DOHH2 (cell line): ENCODE data around the gene PKD1L1.
A peak's percentile ranks its signal among the peaks of the same experiment; 100 is the strongest.

Experiments used
- H3F3A ChIP-seq: fragments of 200-600 bp; sonication (generic), shearing (Covaris generic); 2 replicates; pipeline ENCODE4 v1.6.0; 2016; ENCODE audit warnings: antibody characterized with exemption, mild to moderate bottlenecking; ENCODE audit not compliant: control insufficient read depth, insufficient read depth
- H3K27ac ChIP-seq: fragments of 200-600 bp; sonication (generic); 2 replicates; pipeline ENCODE4 v1.5.1; 2014; ENCODE audit warnings: low read depth, mild to moderate bottlenecking, low read length, moderate library complexity
- H3K27me3 ChIP-seq: fragments of 200-600 bp; sonication (generic); 2 replicates; pipeline ENCODE4 v1.6.1; 2014; ENCODE audit warnings: mild to moderate bottlenecking, low read length, mixed read lengths; ENCODE audit not compliant: control insufficient read depth
- H3K36me3 ChIP-seq: fragments of 200-600 bp; sonication (generic); 2 replicates; pipeline ENCODE4 v1.6.1; 2014; ENCODE audit warnings: mild to moderate bottlenecking, low read length, moderate library complexity, mixed read lengths; ENCODE audit not compliant: control insufficient read depth
- H3K4me1 ChIP-seq: fragments of 200-600 bp; sonication (generic); 2 replicates; pipeline ENCODE4 v1.6.1; 2014; ENCODE audit warnings: mild to moderate bottlenecking, low read length, mixed read lengths; ENCODE audit not compliant: control insufficient read depth
- H3K4me2 ChIP-seq: fragments of 200-600 bp; sonication (generic); 2 replicates; pipeline ENCODE4 v1.6.0; 2014; ENCODE audit warnings: mild to moderate bottlenecking, low read length, moderate library complexity
- H3K4me3 ChIP-seq: fragments of 200-600 bp; sonication (generic); 2 replicates; pipeline ENCODE4 v1.5.1; 2014; ENCODE audit warnings: mild to moderate bottlenecking, low read length, mixed read lengths
- H3K79me2 ChIP-seq: fragments of 200-600 bp; sonication (generic); 2 replicates; pipeline ENCODE4 v1.6.1; 2014; ENCODE audit warnings: mild to moderate bottlenecking, low read length, mixed read lengths; ENCODE audit not compliant: control insufficient read depth
- H3K9me2 ChIP-seq: fragments of 200-600 bp; sonication (generic); replicated peaks from 2 replicates; pipeline ENCODE4 v1.6.1; 2014; ENCODE audit warnings: mild to moderate bottlenecking, low read length, mixed read lengths; ENCODE audit not compliant: control insufficient read depth
- H3K9me3 ChIP-seq: fragments of 200-600 bp; sonication (generic); 2 replicates; pipeline ENCODE4 v1.6.1; 2014; ENCODE audit warnings: antibody characterized with exemption, low read length, mixed read lengths; ENCODE audit not compliant: control insufficient read depth, insufficient read depth
- H4K20me1 ChIP-seq: fragments of 200-600 bp; sonication (generic); 2 replicates; pipeline ENCODE4 v1.6.0; 2014; ENCODE audit warnings: low read depth, mild to moderate bottlenecking, antibody characterized with exemption, low read length, moderate library complexity; ENCODE audit not compliant: control insufficient read depth, insufficient read depth
- CTCF ChIP-seq: fragments of 200-600 bp; sonication (generic); IDR thresholded peaks from one replicate; pipeline ENCODE4 v1.5.1; 2014; ENCODE audit warnings: antibody characterized with exemption, mild to moderate bottlenecking, low read depth, low read length; ENCODE audit not compliant: poor library complexity, severe bottlenecking
- EZH2phosphoT487 ChIP-seq: fragments of 200-600 bp; sonication (generic); IDR thresholded peaks from 2 replicates; pipeline ENCODE4 v1.6.1; 2017; ENCODE audit warnings: borderline replicate concordance, mild to moderate bottlenecking, antibody characterized with exemption, low read length, moderate library complexity, mixed read lengths

PKD1L1 gene

GRCh38 chr7:47946581-47947354 lies 1.5 kb downstream of the PKD1L1 start:
- H3K4me1 ChIP-seq: no peaks in the 10 kb centered on the region
- H3K4me3 ChIP-seq: no peak overlapping the region
- H3K9me2 ChIP-seq: no peaks in the 10 kb centered on the region
- H3K36me3 ChIP-seq: no peaks in the 10 kb centered on the region
- TF ChIP-seq CTCF: no peak
- TF ChIP-seq EZH2phosphoT487: no peak
- H3K9me3 ChIP-seq: no peaks in the 10 kb centered on the region
- H3K4me2 ChIP-seq: no peak overlapping the region
- no peaks in the 10 kb centered on the region for H3F3A ChIP-seq
- no peak overlapping the region for H3K27ac ChIP-seq
- H3K27me3 ChIP-seq: no peaks in the 10 kb centered on the region
- no peaks in the 10 kb centered on the region for H4K20me1 ChIP-seq
- no peaks in the 10 kb centered on the region for H3K79me2 ChIP-seq

- Histone ChIP-seq H3K4me3 (no peak overlapping the region), H3K9me3 (no peaks in the 10 kb centered on the region), H3K36me3 (no peaks in the 10 kb centered on the region), H3K27ac (no peak overlapping the region), H3K27me3 (no peaks in the 10 kb centered on the region), H3K79me2 (no peaks in the 10 kb centered on the region), H3K4me1 (no peaks in the 10 kb centered on the region), H4K20me1 (no peaks in the 10 kb centered on the region), H3K9me2 (no peaks in the 10 kb centered on the region), H3K4me2 (no peak overlapping the region), H3F3A (no peaks in the 10 kb centered on the region)
- no peak for TF ChIP-seq EZH2phosphoT487
- peak; percentile 99 for TF ChIP-seq CTCF
These were observed 2.8 kb downstream of the PKD1L1 start for GRCh38 chr7:47945261-47946015.

GRCh38 chr7:47944536-47945260 lies 3.6 kb downstream of the PKD1L1 start:
- H3K9me3 ChIP-seq: no peaks in the 10 kb centered on the region
- TF ChIP-seq EZH2phosphoT487: no peak
- TF ChIP-seq CTCF: no peak
- H3F3A ChIP-seq: no peaks in the 10 kb centered on the region
- no peaks in the 10 kb centered on the region for H3K27me3 ChIP-seq
- H3K36me3 ChIP-seq: no peaks in the 10 kb centered on the region
- H3K27ac ChIP-seq: no peak overlapping the region
- H3K4me1 ChIP-seq: no peaks in the 10 kb centered on the region
- no peaks in the 10 kb centered on the region for H3K9me2 ChIP-seq
- H3K4me3 ChIP-seq: no peak overlapping the region
- H3K4me2 ChIP-seq: no peak overlapping the region
- H3K79me2 ChIP-seq: no peaks in the 10 kb centered on the region
- H4K20me1 ChIP-seq: no peaks in the 10 kb centered on the region
